T-helper 1 cell (primary cell): ENCODE data around the gene PTCD2.

ENCODE experiments used
- DNase-seq, 5 donors: peaks; one replicate each; pipeline ENCODE4 v3.0.0-alpha.2; 2012 to 2020
- total RNA-seq, 4 donors: gene quantifications; one replicate each; lab custom pipeline; 2026; lab: John Stamatoyannopoulos, UW

The PTCD2 gene, protein sequence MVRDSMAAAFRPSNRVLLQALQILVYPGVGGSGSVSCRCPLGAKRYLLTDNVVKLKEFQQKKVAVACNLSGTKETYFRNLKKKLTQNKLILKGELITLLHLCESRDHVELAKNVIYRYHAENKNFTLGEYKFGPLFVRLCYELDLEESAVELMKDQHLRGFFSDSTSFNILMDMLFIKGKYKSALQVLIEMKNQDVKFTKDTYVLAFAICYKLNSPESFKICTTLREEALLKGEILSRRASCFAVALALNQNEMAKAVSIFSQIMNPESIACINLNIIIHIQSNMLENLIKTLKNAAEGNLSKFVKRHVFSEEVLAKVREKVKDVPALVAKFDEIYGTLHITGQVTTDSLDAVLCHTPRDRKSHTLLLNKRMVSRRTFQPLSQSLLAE
- 7.2 to 19.0 (median 14.0) reads per million in 4 donors for total RNA-seq

DNA sequence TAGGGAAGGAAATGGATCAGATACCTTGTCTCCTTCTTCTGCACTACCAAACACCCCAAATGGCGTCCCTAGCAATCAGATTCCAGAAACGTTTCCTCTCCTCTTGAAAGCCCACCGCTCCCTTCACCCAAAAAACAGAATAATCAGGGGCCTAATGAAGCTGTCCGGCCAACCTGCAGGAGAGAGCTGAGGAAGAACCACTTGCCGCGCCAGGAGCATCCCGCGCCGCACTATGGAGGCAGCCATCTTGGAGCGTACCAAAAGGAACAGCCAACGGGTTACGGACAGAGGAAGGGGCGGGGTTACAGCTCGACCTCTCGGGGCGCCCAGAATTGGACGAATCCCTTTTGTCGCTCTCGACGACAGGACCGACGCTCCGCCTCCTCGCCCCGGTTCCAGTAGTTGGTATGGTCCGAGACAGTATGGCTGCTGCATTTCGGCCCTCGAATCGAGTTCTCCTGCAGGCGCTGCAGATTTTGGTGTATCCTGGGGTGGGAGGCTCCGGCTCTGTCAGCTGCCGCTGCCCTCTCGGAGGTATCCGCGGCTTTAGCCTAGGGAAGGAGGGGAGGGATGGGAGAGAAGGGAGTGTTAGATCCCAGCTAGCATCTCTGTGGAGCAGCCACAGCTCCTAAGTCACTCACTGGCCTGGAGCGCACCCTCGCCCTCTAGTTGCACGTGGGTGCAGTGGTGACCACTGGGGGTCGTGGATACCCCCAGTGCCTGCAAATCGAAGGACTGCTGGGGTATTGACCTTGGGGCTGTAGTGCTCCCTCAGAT, at the start of gene PTCD2, which contains the start of gene MRPS27:
Gene PTCD2 (plus strand): TSS at position 398 of the 777 bp plus-strand sequence. CDS start 10 bp downstream, at position 408.
Gene MRPS27 (minus strand): TSS at position 265 of the 777 bp plus-strand sequence. CDS start 19 bp downstream, at position 246.
- DNase-seq, result peak; percentile 88 to 97 (median 93)

DNA sequence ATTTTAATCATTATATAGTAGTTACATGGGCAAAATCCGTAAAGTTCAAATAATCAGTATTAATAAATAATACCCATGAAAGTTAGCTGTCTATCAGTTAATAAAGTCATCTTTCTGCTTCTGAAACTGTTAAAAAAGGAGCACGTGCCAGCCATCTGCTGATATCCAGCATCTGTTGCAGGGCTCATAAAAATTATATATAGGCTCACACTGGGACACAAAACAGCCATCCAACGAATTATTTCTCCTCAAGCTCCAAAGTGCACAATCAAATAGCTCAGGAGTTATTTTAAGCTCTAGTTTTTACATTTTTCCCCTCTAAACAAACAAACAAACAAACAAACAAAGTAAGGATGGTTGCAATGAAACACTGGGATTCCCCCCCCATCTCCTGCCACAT, 48.5 kb upstream of the PTCD2 start:
- no peak for DNase-seq

DNA sequence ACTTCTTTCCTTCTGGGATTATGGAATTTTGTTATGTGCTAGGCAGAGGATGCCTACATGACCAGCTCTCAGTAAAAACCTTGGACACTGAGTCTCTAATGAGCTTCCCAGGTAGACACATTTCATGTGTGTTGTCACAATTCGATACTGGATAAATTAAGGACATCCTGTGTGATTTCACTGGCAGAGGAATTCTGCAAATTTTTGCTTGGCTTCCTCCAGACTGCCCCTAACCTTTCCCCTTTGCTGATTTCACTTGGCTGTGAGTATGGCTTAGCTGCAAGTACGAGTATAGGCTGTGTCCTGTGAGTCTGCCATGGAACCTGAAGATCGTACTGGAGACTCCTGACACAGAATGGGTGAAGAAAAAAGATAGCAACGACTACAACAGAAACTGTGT, 47.8 kb upstream of the PTCD2 start:
- no peak for DNase-seq

DNA sequence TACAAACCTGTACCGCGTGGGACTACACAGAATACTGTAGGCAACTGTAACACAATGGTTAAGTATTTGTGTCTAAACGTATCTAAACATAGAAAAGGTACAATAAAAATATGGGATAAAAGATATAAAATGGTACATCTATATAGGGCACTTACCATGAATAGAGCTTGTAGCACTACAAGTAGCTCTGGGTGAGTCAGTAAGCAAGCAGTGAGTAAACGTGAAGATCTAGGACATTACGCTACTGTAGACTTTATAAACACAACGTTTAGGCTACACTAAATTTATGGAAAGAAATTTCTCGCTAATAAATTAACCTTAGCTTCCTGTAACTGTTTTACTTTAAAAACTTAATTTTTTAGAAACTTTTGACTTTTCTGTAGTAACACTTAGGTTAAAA, 46.6 kb upstream of the PTCD2 start:
- DNase-seq, result no peak

DNA sequence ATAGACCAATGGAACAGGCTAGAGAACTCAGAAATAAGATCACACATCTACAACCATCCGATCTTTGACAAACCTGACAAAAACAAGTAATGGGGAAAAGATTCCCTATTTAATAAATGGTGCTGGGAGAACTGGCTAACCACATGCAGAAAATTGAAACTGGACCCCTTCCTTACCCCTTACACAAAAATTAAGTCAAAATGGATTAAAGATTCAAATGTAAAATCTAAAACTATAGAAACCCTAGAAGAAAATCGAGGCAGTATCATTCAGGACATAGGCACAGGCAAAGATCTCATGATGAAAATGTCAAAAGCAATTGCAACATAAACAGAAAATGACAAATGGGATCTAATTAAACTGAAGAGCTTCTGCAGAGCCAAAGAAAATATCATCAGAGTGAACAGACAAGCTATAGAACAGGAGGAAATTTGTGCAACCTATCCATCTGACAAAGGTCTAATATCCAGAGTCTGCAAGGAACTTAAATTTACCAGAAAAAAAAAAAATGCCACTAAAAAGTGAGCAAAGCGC, 43.9 kb upstream of the PTCD2 start:
- no peak for DNase-seq

DNA sequence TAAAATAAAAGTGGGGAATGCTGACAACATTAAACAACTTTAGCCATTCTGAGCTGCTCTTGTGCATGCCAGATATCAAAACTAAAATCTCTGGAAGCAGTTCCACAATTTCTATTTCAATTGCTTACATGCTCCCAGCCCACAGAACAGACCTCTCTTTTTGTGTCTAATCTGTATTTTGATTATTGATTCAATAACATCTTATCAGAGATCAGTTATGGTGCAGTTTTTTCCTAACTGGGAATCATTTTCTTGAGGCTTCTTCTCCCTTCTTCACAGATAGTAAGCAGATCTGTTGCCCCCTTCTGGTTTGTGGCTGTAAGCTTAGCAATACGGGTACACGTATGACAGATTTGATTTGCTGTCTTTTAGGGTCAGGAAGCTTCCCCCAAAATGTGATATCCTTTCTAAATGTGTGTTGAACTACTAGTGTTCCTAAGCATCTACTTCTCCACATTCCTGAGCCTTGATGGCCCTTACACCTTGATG, 39.5 kb upstream of the PTCD2 start:
- DNase-seq, result no peak

DNA sequence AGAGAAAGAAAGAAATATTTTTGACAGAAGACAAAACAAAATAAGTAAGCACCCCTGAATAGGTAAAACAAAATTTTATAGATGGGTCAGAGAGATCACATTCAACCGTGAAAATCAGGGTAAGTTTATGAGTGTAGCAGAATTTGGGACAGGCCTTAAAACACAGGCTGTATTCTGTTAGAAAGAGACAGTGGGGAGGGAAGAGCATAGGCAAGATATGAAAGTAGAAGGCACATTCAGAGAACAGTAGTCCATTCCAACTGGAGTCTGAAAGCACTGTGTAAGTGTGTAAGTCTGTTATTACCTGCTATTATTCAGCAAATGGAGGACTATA, 38.8 kb upstream of the PTCD2 start:
- DNase-seq, result no peak

DNA sequence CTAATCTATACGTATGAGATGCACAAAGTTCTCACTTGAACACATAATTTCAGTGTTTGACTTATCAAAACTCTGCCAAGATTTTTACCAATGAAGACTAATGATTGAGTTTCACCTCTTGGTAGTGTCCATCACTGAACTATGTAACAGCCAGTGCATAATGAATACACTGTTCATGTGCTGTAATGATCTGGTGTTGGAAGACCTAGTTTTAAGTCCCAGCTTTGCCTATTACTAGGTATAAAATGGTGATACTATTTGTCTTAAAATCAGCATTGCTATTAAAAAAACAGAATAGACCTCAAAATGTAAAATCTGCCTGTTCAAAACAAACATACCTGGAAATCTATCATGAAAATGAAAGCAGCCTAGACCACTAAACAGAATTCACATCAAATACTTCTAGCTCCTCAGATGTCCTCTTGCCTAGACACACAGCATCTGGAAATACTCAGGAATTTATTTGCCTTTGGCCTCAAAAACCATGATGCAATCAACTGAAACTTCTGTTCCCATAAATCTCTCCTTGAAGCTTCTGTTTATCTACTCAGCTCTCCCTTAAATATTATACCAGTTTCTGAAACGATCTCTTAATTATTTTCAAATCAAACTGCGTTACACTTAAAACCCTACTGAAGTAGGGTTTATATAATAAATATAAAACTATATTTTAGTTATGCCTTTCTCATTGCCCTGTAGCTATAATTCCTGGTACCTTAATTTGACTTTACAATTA, 38.2 kb upstream of the PTCD2 start:
- DNase-seq, result no peak

DNA sequence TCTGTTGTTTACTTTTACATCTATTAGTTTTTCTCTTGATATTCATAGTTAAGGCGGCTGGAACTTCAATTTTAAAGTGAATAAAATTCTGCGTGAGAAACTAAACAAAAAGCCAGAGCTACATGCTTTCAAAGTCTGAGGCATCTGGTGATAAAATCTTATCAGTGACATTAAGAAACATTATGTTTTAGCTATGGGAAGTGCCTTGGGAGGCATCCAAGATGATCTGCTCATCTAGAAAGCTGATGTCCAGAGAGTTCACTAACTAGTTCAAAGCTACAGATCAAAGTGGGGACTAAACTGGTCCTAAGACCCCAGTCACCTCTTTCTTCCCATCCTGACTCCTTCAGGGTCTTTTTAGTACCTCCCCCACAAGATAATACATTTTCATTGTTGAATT, 37.3 kb upstream of the PTCD2 start:
- DNase-seq, result no peak

DNA sequence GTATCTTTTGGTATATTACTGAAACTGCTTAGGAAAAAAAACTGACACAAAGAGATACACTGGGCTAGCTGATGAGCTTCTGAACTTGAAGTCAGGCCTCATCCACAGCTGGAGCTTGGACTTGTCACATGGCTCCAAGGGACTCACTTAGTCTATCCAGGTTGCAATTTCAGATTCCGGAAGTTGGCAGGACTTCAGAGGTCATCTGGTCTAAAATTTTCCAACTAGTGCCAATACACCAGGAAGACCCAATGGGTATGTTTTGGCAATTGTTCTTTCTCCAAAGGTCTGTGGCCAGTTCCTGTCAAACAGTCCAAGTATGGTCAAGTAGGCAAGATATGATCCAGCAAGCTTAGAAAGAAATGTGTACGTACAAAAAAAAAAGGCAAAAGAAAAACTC, 36.8 kb upstream of the PTCD2 start:
- DNase-seq, result no peak

DNA sequence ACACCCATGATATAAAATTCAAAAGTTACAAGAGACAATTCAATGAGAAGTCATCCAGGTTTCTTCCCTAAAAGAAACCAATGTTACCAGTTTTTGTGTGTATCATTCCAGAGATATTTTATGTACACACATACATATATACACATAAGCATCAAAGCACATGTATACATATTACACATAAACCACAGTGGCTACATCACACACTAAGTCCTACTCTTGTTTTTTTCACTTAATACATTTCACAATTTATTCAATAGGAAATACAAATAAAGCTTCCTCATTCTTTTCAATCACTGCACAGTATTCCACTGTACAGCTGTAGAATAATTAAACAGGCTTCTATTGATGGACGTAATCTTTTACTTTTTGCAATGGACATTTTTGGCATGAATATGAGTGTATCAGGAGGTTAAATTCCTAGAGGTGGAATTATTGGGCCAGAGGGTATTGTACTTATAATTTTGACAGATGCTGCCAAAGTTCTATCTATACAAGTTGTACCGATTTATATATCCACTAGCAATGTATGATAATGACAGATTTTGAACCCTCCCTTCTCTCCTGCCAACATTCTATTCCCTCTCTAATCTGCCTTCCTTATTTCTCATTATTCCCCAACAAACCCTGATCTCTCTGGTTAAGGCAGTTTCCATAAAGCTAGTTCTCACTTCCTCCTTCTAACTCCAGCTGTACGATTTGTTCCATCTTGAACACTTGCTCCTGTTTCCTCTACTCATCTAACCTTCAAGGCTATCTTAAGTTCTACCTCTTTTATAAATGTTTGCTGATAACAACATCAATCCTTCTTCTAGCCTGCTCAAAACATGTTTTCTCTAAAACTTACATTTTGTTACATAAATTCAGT, 35.4 kb upstream of the PTCD2 start:
- DNase-seq, result no peak

DNA sequence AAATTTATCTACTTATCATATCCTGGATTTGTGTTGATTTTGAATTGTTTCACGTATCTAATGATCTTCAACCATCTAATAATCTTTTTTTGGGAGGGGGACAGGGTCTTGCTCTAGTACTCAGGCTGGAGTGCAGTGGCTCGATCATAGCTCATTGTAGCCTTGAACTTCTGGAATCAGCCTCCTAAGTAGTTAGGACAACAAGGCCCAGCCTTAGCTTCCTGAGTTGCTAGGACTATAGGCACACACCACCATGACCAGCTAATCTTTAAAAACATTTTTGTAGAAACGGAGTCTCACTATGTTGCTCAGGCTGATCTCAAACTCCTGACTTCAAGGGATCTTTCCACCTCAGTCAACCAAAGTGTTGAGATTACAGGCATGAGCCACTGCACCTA, 34.8 kb upstream of the PTCD2 start:
- no peak for DNase-seq

DNA sequence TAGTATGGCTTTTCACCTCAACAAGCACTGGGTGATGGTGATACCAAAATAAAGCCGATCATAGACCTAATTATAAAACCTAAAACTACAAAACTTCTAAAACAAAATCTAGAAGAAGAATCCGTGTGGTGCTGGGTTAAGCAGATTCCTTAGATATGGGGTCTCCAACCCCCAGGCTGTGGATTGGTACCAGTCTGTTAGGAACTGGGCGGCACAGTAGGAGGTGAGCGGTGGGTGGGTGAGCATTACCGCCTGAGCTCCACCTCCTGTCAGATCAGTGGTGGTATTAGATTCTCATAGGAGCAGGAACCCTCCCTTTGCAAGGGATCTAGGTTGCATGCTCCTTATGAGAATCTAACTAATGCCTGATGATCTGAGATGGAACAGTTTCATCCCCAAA, 33.4 kb upstream of the PTCD2 start:
- DNase-seq, result no peak

DNA sequence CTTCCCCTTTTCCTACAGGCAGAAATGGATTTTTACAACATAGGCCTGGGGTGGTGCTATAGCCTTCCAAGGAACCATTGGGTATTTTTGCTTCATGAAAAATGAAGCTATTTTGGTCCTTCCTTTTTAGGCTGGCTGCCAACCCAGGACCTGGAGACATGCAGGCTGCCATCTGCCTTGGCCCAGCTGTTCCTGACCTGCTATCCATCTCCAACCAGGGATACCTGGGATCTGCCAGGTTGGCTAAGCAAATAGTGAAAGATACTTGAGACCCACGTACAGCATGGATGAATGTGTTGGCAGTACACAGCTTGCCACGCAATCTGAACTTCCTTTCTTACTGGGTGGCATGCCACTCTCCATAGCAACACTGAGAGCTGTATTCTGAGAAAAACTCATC, 31.2 kb upstream of the PTCD2 start:
- no peak for DNase-seq

DNA sequence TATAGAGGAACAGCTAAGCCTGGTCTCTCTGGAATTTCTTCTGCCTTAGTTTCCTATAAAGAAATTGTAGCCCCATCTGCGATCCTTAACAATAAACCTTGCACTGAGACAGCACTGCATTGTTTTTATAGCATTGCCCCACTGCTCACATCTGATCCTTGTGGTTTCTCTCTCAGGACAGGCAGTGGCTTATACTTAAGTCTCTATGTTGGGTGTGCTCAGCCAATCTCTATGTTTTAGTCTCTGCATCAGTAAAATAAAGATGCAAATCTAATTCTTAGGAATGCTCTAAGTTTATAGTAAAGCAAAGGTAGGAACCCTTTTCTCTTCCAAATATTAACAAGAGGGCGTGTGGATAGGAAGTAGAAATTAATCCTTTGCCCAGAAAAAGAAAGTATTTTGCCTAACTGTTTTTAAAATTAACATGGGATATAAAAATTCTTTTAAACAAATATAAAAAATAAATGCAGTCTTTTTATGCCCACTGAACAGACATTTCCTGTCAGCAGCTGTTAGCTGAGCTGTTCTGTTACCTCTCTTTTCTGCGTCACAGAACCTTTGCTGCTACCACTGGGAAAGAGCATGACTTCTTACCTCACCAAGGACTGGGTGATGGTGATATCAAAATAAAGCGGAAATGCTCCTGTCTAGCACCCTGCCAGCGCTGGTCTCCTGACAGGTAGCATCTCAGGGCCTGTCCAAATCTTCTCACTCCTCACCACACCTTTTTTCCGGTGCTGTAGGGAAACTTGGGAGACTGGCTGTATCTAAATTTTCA, 29.6 kb upstream of the PTCD2 start:
- no peak for DNase-seq

DNA sequence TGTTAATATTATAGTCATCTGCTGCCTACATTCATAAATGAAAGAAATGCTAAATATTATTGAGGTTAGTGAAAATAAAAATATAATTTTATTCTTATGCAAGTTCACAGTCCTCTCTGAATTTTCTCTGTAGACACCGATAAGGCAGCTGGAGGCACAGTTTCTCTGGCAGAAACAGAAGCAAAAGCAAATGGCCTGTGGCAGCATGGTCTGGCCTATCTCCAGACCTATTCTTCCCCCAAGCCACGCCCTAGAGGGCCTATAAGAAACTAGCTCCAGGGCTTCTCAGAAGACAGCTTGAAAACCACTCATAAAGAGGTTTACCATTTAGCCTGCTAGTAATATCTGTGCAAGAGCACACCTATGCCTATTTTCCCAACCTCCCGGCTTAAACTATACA, 28.6 kb upstream of the PTCD2 start:
- DNase-seq, result no peak

DNA sequence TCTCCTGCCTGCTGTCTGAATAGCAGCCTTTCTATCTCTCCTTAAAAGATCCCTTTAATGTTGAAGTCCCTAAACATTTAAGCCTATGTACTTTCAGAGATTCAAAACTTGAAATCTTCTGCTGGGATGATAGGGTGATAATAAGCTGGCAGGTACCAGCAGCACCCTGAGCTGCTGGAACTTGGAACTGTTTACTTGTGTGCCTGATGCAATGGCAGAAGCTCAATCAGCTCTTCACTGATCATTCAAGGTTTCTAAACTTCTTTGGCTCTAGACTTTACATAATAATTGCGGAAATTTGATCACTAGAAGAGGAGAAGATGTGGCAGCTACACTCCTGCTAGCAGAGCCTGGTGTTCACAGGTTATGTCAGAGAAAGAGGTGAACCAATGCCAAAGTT, 27.8 kb upstream of the PTCD2 start:
- no peak for DNase-seq

DNA sequence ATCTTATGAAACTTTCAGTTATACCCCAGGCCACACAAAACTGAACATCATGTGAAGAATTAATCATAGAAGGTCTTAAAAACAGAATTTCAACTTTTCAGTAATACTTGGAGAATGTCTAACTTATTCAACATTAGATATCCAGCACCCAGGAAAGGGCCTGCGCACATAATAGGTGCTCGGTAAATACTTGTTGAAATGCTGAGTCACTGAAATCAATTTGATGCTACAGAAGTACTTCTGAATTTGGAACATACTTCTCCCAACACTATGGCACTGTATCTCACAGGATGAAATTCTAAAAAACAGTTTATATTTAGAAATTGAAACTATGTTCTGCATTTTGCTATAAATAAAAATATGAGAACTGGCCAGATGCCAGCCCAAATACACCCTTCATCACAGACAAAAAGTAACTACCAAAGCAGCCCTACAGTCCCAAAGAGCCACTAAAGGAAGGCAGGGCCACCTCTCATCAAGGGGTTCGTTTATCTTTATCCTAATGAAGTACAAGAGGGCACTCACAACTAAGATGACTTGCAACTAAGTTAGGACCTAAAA, 26.6 kb upstream of the PTCD2 start:
- DNase-seq, result no peak

DNA sequence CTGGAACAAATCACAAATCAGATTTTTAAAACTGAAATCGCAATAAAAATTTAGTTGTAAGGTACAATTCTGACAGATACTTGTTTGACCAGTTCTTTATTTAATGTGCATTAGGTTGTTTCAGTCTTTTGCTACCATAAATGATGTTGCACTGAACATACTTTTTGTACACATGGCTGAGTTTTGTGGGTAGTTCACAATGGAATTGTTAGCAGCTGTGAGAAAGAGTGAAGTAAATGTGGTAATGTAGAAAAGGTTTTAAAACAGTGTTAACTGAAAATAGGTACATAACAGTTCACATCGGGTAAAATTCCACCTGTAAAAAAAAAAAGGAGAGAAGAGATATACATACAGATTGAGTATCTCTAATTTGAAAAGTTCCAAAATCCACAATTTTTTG, 25.7 kb upstream of the PTCD2 start:
- DNase-seq, result no peak

DNA sequence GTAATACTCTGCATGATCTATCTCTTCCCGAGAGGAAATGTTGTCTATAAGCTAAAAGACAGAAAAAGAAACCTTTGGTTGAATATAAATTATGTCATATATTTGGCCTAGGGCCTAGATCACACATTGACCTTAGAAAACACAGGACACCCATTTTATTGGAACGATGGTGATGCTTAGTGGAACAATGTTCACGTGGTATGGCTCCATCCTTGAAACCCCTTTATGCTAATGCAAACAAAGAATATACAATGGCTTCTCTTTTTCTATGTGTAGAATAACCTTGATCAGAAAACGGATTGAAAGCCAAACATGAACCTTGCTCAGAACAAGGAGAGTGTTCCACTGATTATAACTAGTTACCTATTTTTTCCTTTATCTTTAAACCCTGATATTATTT, 24.6 kb upstream of the PTCD2 start:
- no peak for DNase-seq

DNA sequence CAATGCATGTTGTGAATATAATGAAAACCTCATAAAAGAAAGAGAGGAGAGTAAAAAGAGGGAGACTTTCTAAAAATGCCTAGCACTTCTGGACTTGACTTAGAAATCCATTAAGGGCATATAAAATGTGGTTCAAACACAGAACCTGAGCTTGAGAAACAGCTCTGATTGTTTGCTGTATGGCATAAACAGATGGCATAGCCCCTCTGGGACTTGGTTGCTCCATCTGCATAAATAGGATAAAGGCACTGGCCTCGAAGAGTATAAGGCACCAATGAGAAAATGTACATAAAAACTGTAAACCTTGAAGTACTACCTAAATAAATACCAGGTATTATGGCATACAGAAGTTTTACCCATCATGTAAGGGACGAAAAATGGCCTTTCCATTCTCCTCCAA, 23.9 kb upstream of the PTCD2 start:
- DNase-seq, result no peak
